ENCODE data around the gene HCK. TPM values are rescaled to one million over a fixed set of nuclear protein-coding genes. Genes with fewer than 3 reads are reported as not detected.

Gene HCK
- total and polyA plus RNA-seq, 9 donors = 1.7 to 11.4 (median 3.4) TPM

GRCh38 chr20:32056708-32057483 is 4.9 kb downstream of the HCK start:
- no peaks in the 10 kb centered on the region for H3K9me3 ChIP-seq
- H3K36me3 ChIP-seq = no peaks in the 10 kb centered on the region
- H3K27me3 ChIP-seq = no peaks in the 10 kb centered on the region
- H3K27ac ChIP-seq = no peak overlapping the region
- H3K4me3 ChIP-seq = no peak overlapping the region
- WGBS, 3 donors = 64 to 68% (median 68%) methylated on average over 10 of the region's 10 CpGs
- DNase-seq = no peak
- TF ChIP-seq EP300 (IDR thresholded peaks at IDR 0.05) (no peak), CTCF (IDR thresholded peaks at IDR 0.05) (no peak), POLR2A (IDR thresholded peaks at IDR 0.05) (no peak)
- no peaks in the 10 kb centered on the region for H3K4me1 ChIP-seq (ENCODE audit: insufficient read depth)
- intact Hi-C loops (cut with DNase I) = no loop called here

GRCh38 chr20:32057656-32058184 is 5.7 kb downstream of the HCK start:
- no peak for DNase-seq
- no peak for TF ChIP-seq EP300 (IDR thresholded peaks at IDR 0.05)
- TF ChIP-seq POLR2A (IDR thresholded peaks at IDR 0.05) = no peak
- TF ChIP-seq CTCF (IDR thresholded peaks at IDR 0.05) = no peak
- Histone ChIP-seq H3K27me3 (no peaks in the 10 kb centered on the region), H3K4me1 (ENCODE audit: insufficient read depth) (no peaks in the 10 kb centered on the region), H3K4me3 (no peak overlapping the region), H3K9me3 (no peaks in the 10 kb centered on the region), H3K36me3 (no peaks in the 10 kb centered on the region), H3K27ac (no peak overlapping the region)
- intact Hi-C loops (cut with DNase I) = no loop called here
- 60 to 70% (median 66%) methylated on average over 8 of the region's 8 CpGs for WGBS, 3 donors

GRCh38 chr20:32059189-32059588 is 7.1 kb downstream of the HCK start:
- H3K27ac ChIP-seq = no peak overlapping the region
- no peaks in the 10 kb centered on the region for H3K36me3 ChIP-seq
- DNase-seq = no peak
- H3K4me1 ChIP-seq (ENCODE audit: insufficient read depth) = no peaks in the 10 kb centered on the region
- WGBS, 3 donors = 87 to 95% (median 93%) methylated on average over 1 of the region's 1 CpG
- intact Hi-C loops (cut with DNase I) = no loop called here
- no peak overlapping the region for H3K4me3 ChIP-seq
- TF ChIP-seq EP300 (IDR thresholded peaks at IDR 0.05) = no peak
- TF ChIP-seq CTCF (IDR thresholded peaks at IDR 0.05) = no peak
- no peak for TF ChIP-seq POLR2A (IDR thresholded peaks at IDR 0.05)
- H3K9me3 ChIP-seq = no peaks in the 10 kb centered on the region
- H3K27me3 ChIP-seq = no peaks in the 10 kb centered on the region

- no peak overlapping the region for H3K27ac ChIP-seq
- H3K4me1 ChIP-seq (ENCODE audit: insufficient read depth) = no peaks in the 10 kb centered on the region
- H3K27me3 ChIP-seq = no peaks in the 10 kb centered on the region
- no peak for TF ChIP-seq CTCF (IDR thresholded peaks at IDR 0.05)
- no peak for TF ChIP-seq POLR2A (IDR thresholded peaks at IDR 0.05)
- TF ChIP-seq EP300 (IDR thresholded peaks at IDR 0.05) = no peak
- intact Hi-C loops (cut with DNase I) = no loop called here
- DNase-seq = no peak
- no peak overlapping the region for H3K4me3 ChIP-seq
- WGBS, 3 donors = 64 to 67% (median 65%) methylated on average over 4 of the region's 4 CpGs
- no peaks in the 10 kb centered on the region for H3K9me3 ChIP-seq
- H3K36me3 ChIP-seq = no peaks in the 10 kb centered on the region
Observed at GRCh38 chr20:32062776-32063170, 10.7 kb downstream of the HCK start.

Measured in ovary (tissue), 9 donors.